RWPE1 (cell line): ENCODE data around the gene HIGD1C.

Experiments
- CTCF ChIA-PET: fragments of 350-600 bp; sonication (Branson Sonifier 250); formaldehyde crosslinking; extraction: SDS; loops from one replicate; lab custom pipeline; 2021; lab: Yijun Ruan, JAX
- POLR2A ChIA-PET: fragments of 400-600 bp; formaldehyde crosslinking; extraction: SDS; loops from one replicate; lab custom pipeline; 2020; ENCODE audit warnings: antibody characterized with exemption; ENCODE audit not compliant: low non-redundant PET; lab: Yijun Ruan, JAX
- DNase-seq: peaks from one replicate; pipeline ENCODE4 v3.0.0; 2012; ENCODE audit warnings: low spot score
- H3K27ac ChIP-seq: fragments of 450-650 bp; 2 replicates; pipeline ENCODE4 v1.5.1; 2017
- TF ChIP-seq, protein P1 (sequence below): fragments of 450-650 bp; conservative IDR thresholded peaks from 2 replicates; pipeline ENCODE4 v1.5.1; 2017; ENCODE audit warnings: low read depth, mild to moderate bottlenecking

HIGD1C gene

DNA sequence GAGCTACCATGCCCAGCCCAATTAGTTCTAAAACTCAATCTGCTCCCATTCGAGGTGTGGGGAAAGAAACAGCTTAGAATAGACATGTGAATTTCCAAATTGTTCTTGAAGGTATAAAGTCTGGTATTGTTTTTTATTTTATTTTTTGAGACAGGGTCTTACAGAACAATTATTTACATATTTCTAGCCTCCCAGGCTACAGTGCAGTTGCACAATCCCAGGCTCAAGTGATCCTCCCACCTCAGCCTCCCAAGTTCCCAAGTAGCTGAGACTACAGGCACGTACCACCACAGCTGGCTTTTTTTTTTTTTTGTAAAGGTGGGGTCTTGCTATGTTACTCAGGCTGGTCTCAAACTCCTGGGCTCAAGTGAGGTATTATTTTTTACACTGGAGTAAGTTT lies 67.6 kb downstream of the HIGD1C start:
- TF ChIP-seq, protein P1, sequence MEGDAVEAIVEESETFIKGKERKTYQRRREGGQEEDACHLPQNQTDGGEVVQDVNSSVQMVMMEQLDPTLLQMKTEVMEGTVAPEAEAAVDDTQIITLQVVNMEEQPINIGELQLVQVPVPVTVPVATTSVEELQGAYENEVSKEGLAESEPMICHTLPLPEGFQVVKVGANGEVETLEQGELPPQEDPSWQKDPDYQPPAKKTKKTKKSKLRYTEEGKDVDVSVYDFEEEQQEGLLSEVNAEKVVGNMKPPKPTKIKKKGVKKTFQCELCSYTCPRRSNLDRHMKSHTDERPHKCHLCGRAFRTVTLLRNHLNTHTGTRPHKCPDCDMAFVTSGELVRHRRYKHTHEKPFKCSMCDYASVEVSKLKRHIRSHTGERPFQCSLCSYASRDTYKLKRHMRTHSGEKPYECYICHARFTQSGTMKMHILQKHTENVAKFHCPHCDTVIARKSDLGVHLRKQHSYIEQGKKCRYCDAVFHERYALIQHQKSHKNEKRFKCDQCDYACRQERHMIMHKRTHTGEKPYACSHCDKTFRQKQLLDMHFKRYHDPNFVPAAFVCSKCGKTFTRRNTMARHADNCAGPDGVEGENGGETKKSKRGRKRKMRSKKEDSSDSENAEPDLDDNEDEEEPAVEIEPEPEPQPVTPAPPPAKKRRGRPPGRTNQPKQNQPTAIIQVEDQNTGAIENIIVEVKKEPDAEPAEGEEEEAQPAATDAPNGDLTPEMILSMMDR: no peak
- no peak for DNase-seq
- no peak overlapping the region for H3K27ac ChIP-seq
- ChIA-PET POLR2A (no interaction called here), CTCF (interaction anchor here (0.7 kb wide), 2 partner anchors 16 to 856 kb away, joined by 3 to 4 read pairs; no protein-coding TSS in a partner anchor)
